Measurements from ENCODE around the gene PKHD1.

The PKHD1 gene

DNA sequence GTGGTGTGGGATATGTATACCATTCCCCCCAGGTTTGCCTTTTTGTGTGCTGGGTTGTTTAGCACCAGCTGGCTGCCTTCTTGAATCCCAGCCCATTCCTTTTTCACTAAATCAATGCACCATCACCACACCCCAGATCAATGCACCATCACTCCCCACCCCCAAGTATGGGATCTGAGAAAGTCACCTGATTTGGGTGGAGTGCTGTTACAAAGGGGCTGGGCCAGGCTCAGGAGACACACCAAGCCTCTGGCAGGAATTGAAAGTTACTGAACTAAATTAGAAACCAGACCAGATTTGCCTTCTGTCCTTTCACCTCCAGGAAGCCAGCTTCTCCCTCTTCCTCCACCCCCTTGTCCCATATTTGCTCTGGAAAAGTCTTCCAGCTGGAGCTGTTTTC, 19.6 kb upstream of the PKHD1 start:
- DNase-seq (ENCODE audit: low read depth) = no peak

DNA sequence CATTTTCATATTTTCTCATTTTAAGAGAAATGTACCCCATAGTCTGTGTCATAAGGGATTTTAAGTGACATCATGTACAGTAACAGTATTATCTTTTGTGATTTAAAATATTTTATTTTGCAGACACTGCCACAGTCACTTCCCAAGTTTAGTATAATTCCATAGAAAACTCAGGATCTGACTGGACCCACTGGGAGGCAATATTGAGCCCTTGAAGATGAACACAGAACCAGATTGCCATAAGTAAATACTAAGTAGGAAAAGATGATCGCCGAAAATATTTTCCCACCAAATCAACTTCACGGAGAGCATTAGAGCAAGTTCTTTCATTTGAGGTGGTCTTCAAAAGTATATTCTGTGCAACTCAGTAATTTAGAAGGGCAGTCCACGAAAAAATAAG, 17.6 kb upstream of the PKHD1 start:
- peak; percentile 1 for DNase-seq (ENCODE audit: low read depth)

- no peak for DNase-seq (ENCODE audit: low read depth)
These were observed 16.2 kb upstream of the PKHD1 start for GRCh38 chr6:52103623-52104022.

DNA sequence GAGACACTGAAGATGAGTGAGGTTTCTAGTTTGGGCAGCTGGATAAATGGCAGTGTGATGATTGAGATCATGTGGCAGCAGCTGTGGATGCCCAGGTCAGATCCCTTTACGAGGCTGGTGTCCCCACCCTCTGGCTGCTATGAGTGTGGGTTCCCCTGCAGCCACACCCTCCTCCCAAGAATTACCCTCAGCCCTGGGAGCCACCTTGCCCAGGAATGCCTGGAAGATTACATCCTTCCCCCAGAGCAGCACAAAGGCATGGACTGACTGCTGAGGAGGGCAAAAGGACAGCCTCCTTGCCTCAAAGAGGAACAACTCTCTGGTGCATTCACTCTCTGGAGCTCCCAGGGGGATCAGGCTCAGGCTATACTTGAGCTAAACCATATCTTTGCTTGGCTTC, 15.0 kb upstream of the PKHD1 start:
- DNase-seq (ENCODE audit: low read depth) = no peak

DNA sequence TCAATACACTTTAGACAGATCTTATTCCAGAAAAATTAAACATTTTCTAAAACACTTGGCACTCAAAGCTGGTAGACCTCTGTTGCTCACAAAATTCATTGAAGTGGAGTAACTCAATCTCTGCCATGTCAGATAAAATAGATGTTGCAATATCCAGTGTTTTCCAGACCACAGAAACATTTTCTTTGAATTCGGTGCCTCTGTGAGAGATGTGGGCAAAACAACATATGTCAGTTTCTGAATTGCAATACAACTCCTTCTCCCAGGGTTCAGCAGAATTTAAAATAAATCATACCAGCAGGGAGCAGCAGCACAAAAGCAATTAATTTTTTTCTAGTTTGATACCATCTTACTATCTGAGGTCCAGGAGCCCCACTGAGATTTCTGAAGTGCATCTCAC, 11.3 kb upstream of the PKHD1 start:
- DNase-seq (ENCODE audit: low read depth) = no peak

GRCh38 chr6:52089758-52090348, 2.4 kb upstream of the PKHD1 start:
- no peak for DNase-seq (ENCODE audit: low read depth)

- no peak for DNase-seq (ENCODE audit: low read depth)
These were observed 672 bp downstream of the PKHD1 start for GRCh38 chr6:52086741-52087140.

DNA sequence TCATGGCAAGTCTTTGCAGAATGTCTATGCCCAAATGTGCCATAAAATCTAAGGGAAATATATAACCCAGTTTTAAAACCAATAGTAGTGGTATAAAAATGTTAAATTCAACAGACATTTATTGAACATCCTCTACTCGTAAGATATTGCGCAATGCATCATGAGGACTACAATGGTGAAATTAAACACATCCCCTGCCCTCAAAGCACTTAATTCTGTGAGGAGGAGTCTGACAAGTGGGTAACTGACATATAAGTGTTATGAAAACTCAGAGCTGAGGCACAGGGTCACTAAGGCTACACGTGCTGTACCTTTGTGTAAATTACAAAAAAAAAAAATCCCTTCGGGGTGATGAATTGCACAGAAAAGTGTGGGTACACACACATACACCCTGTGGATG, 6.2 kb downstream of the PKHD1 start:
- no peak for DNase-seq (ENCODE audit: low read depth)

DNA sequence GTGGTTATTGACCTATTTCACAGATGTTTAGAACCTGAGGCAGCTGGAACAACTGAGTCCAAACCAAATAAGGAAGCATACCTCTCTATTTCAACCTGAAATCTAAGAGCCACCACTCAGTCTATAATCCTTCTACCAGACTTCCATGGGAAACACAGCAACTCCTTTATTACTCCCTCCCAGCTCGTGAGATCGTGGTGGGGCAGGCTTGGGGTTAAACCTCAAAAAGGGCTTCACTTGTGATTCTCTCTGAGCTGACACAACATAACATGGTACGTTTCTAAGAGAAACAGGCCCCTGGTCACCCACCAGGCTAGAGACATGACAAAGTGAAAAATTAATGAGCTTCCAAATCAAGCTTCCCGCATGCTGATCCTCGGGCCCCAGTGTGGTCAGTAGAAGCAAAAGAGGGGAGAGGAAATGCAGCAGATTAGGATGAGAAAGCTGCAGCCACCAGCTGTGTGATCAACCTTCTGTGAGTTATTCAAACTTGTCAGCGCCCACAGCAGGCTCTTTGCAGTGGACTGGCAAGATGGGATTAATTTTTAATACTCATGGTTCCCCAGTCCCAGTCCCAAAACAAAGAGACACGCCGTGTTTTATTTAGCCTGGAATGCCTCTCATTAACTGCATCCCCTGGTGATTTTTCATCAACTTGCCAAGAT, 9.3 kb downstream of the PKHD1 start:
- no peak for DNase-seq (ENCODE audit: low read depth)

- DNase-seq (ENCODE audit: low read depth) = no peak
These were observed 10.1 kb downstream of the PKHD1 start for GRCh38 chr6:52077180-52077884.

GRCh38 chr6:52076791-52077179, 10.6 kb downstream of the PKHD1 start:
- DNase-seq (ENCODE audit: low read depth) = no peak

DNA sequence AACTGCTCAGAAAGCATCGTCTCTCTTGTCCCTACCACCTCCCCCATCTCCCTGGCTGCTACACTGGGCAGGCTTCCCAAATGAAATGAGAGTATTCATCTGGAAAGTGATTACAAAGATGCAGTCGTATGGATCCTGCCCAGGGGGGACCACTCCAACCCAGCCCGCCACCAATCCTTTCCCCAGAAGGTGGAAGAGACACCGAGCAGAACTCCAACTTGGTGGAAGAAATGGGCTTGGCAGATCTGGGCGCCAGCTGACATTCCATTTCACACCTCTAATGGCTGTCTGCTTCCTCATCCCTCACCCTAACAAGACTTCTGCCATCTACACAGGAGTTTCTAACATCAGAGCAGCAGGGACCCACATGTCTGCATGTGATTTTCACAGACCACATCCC, 12.7 kb downstream of the PKHD1 start:
- no peak for DNase-seq (ENCODE audit: low read depth)

GRCh38 chr6:52074155-52074554, 13.3 kb downstream of the PKHD1 start:
- no peak for DNase-seq (ENCODE audit: low read depth)

- no peak for DNase-seq (ENCODE audit: low read depth)
These were observed 21.8 kb downstream of the PKHD1 start for GRCh38 chr6:52065621-52066020.

DNA sequence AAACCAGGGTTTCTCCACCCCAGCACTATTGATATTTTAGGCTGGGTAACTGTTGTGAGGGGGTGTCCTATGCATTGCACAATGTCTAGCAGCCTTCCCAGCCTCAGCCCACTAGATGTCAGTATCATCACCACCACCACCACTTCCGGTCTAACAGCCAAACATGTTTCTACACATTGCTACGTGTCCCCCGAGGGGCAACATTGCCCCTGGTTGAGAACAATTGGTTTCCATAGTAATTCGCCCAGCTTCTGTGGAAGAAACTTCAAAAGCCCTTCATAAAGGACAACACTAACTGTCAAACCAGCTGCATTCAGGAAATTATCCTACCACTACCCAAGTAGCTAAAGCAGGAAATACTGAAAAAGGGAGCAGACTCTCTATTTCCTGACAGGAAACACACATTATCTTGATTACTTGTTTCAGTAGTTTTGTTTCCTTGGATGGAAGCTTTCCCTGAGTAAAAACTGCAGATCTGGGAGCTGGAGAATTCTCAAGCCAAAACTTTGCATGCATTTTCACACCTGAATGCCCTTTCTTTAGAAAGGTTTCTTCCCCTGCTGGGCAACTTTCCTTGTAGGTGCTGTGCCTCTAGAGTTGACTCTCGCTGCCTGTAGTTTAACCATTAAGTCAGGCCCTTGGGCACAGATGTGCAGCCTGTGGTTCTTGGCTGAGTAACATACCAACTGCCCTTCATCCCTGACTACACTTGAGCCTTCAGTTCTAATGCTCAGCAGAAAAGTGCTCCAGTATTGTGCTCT, 23.6 kb downstream of the PKHD1 start:
- peak; percentile 50 for DNase-seq (ENCODE audit: low read depth)

- DNase-seq (ENCODE audit: low read depth) = no peak
These were observed 25.9 kb downstream of the PKHD1 start for GRCh38 chr6:52061481-52061880.

- DNase-seq (ENCODE audit: low read depth) = no peak
These were observed 27.6 kb downstream of the PKHD1 start for GRCh38 chr6:52059821-52060220.

- DNase-seq (ENCODE audit: low read depth) = no peak
These were observed 32.0 kb downstream of the PKHD1 start for GRCh38 chr6:52055451-52055850.

- no peak for DNase-seq (ENCODE audit: low read depth)
These were observed 34.2 kb downstream of the PKHD1 start for GRCh38 chr6:52053038-52053695.

DNA sequence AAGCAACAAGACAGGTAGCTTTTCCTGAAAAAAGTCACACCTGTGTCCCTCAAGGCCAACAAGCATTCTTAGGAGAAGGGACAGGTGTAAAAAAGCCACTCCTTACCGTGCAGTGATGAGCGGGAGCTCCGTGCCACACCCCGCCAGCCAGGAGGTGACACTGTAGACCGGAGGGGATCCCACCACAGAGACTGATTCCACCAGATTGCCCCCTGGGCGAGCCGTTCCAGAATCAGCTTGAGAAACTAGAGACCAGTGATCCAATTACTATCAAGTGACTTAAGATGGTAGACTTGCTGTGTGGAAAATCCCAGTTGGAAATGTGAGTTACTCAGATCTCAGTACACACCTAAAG, 37.4 kb downstream of the PKHD1 start:
- no peak for DNase-seq (ENCODE audit: low read depth)

DNA sequence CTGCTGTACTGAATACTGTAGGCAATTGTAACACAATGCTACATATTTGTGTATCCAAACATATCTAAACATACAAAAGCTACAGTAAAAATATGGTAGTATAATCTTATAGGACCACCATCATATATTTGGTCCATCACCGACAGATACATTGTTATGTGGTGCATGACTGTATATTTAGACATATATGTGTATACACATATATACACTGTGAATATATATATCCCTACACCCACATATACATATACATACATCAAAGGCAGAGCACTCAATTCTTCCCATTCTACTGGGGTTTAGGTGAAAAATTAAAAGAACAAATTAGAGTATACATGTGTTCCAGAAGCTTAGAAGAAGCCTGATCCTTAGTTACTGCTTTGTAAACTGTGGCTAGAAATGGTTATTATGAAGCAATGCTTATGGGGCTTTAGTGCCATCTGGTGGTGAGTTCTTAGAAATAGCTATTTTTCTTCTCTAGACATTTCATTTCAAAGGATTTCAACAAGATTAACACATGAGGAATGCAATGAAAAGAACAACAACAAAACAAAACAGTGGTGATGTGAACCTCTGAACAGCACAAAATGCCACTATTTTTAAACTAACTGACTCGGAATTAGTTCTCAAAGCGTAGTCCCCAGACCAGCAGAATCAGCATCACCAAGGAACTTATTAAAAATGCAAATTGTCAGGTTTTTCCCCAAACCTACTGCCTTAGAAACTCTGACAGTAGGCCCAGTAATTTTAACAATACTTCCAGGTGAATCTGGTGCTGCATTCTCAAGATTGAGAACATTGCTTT, 38.0 kb downstream of the PKHD1 start:
- peak; percentile 43 for DNase-seq (ENCODE audit: low read depth)

- DNase-seq (ENCODE audit: low read depth) = no peak
These were observed 41.0 kb downstream of the PKHD1 start for GRCh38 chr6:52046456-52046855.
